Panc1 (cell line): ENCODE measurements around the gene EFTUD2. TPM values are rescaled to one million over a fixed set of nuclear protein-coding genes. Genes with fewer than 3 reads are reported as not detected.

ENCODE experiments used
- ATAC-seq: fragments of 200-7000 bp; cut with Tn5 transposase; 2 replicates; pipeline ENCODE4 v1.9.1; 2020; ENCODE audit warnings: mild to moderate bottlenecking, moderate library complexity
- BruUV-seq: library from RNA; stranded (reverse); fragments of 400-500 nt; replicated peaks from 2 replicates; lab custom pipeline; 2021; lab: Mats Ljungman, UMichigan
- CTCF ChIA-PET: fragments of 300-600 bp; sonication (Branson Sonifier 250); formaldehyde crosslinking; loops from one replicate; lab custom pipeline; 2022; ENCODE audit warnings: antibody characterized with exemption; lab: Charles Lee
- POLR2A ChIA-PET: fragments of 300-600 bp; sonication (Branson Sonifier 250); formaldehyde crosslinking; loops from one replicate; lab custom pipeline; 2022; ENCODE audit warnings: antibody characterized with exemption; lab: Charles Lee
- DNase-seq: peaks from one replicate; pipeline ENCODE4 v3.0.0-alpha.2; 2010; ENCODE audit warnings: low read depth, low spot score
- H3K27ac ChIP-seq: 2 replicates; pipeline ENCODE4 v1.5.1; 2011; ENCODE audit warnings: mild to moderate bottlenecking, low read length, inconsistent platforms
- H3K27me3 ChIP-seq: fragments of 200-500 bp; sonication (Bioruptor generic); 2 replicates; pipeline ENCODE4 v1.6.0; 2014; ENCODE audit warnings: low read length, inconsistent platforms; ENCODE audit not compliant: control insufficient read depth, insufficient read depth
- H3K36me3 ChIP-seq: fragments of 200-500 bp; sonication (Bioruptor generic); 2 replicates; pipeline ENCODE4 v1.5.1; 2014; ENCODE audit warnings: inconsistent platforms, mild to moderate bottlenecking, low read length, moderate library complexity; ENCODE audit not compliant: control insufficient read depth, insufficient read depth
- H3K4me1 ChIP-seq: 2 replicates; pipeline ENCODE4 v1.5.1; 2011; ENCODE audit warnings: inconsistent platforms, mild to moderate bottlenecking, low read length, moderate library complexity; ENCODE audit not compliant: control insufficient read depth, insufficient read depth
- H3K4me3 ChIP-seq, 2 experiments: 2 replicates each; pipeline ENCODE4 v1.5.1; 2011 to 2012; ENCODE audit warnings: low read depth in 2 of 2, low read length in 2 of 2, mild to moderate bottlenecking in 2 of 2, inconsistent platforms in 1 of 2, moderate library complexity in 1 of 2
- H3K9me3 ChIP-seq: fragments of 200-500 bp; sonication (Bioruptor generic); 2 replicates; pipeline ENCODE4 v1.5.1; 2014; ENCODE audit warnings: low read depth, mild to moderate bottlenecking, inconsistent platforms, low read length, moderate library complexity; ENCODE audit not compliant: control insufficient read depth, insufficient read depth
- POLR2AphosphoS5 ChIP-seq: IDR thresholded peaks from 2 replicates; pipeline ENCODE4 v1.6.1; 2012; ENCODE audit warnings: mild to moderate bottlenecking, low read depth, low read length, moderate library complexity
- SIN3A ChIP-seq: IDR thresholded peaks from 2 replicates; pipeline ENCODE4 v1.6.1; 2012; ENCODE audit warnings: low read depth, mild to moderate bottlenecking, low read length, moderate library complexity, borderline replicate concordance; ENCODE audit not compliant: insufficient read depth
- TCF7L2 ChIP-seq: IDR thresholded peaks from 2 replicates; pipeline ENCODE4 v1.6.1; 2011; ENCODE audit warnings: mild to moderate bottlenecking, low read depth, low read length, inconsistent platforms
- in situ Hi-C: cut with HindIII; loops from 2 replicates; pipeline ENCODE4 v1.10.0; 2016; ENCODE audit warnings: low sequenced_read_pairs, low pct_unique_long_range_greater_than_20kb
- intact Hi-C: fragments of 100-400 bp; cut with micrococcal nuclease; formaldehyde crosslinking; loops from one replicate; pipeline ENCODE4 v1.10.0; 2022; ENCODE audit not compliant: unreplicated experiment
- total RNA-seq: library from RNA; stranded (reverse); gene quantifications from one replicate; pipeline ENCODE4 v1.2.1, GENCODE V29; 2021; ENCODE audit not compliant: unreplicated experiment
- TF ChIP-seq, protein P1 (sequence below), 2 experiments: IDR thresholded peaks; 2 replicates each; pipeline ENCODE4 v1.6.1; 2011 to 2012; ENCODE audit warnings: low read depth in 2 of 2, control low read depth in 1 of 2, low read length in 1 of 2, mild to moderate bottlenecking in 1 of 2, moderate library complexity in 1 of 2; ENCODE audit not compliant: insufficient read depth in 1 of 2
- TF ChIP-seq, protein P2 (sequence below): fragments of 450-650 bp; IDR thresholded peaks from 2 replicates; pipeline ENCODE4 v1.5.1; 2017; ENCODE audit warnings: mild to moderate bottlenecking

EFTUD2 gene
- total RNA-seq, 1 experiment from 2014 or later, result 98.0 TPM

GRCh38 chr17:44942456-44942855, 43.2 kb upstream of the EFTUD2 start:
- CTCF ChIA-PET, result no interaction called here
- no TSS peak for BruUV-seq
- in situ Hi-C loops (no loop called here), intact Hi-C loops (no loop called here)
- peak overlapping the region; percentile 39; the same call in 1 of the 2 replicates for H3K27ac ChIP-seq
- no peaks in the 10 kb centered on the region for H3K9me3 ChIP-seq
- peaks cover 12% of the 10 kb centered on the region for H3K4me1 ChIP-seq
- H3K4me3 ChIP-seq, result no peak overlapping the region
- DNase-seq (no peak), ATAC-seq (no peak)
- no peaks in the 10 kb centered on the region for H3K27me3 ChIP-seq
- peaks cover 5% of the 10 kb centered on the region for H3K36me3 ChIP-seq
- TF ChIP-seq, protein P1, sequence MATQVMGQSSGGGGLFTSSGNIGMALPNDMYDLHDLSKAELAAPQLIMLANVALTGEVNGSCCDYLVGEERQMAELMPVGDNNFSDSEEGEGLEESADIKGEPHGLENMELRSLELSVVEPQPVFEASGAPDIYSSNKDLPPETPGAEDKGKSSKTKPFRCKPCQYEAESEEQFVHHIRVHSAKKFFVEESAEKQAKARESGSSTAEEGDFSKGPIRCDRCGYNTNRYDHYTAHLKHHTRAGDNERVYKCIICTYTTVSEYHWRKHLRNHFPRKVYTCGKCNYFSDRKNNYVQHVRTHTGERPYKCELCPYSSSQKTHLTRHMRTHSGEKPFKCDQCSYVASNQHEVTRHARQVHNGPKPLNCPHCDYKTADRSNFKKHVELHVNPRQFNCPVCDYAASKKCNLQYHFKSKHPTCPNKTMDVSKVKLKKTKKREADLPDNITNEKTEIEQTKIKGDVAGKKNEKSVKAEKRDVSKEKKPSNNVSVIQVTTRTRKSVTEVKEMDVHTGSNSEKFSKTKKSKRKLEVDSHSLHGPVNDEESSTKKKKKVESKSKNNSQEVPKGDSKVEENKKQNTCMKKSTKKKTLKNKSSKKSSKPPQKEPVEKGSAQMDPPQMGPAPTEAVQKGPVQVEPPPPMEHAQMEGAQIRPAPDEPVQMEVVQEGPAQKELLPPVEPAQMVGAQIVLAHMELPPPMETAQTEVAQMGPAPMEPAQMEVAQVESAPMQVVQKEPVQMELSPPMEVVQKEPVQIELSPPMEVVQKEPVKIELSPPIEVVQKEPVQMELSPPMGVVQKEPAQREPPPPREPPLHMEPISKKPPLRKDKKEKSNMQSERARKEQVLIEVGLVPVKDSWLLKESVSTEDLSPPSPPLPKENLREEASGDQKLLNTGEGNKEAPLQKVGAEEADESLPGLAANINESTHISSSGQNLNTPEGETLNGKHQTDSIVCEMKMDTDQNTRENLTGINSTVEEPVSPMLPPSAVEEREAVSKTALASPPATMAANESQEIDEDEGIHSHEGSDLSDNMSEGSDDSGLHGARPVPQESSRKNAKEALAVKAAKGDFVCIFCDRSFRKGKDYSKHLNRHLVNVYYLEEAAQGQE (IDR thresholded peaks at IDR 0.05; ENCODE audit: insufficient read depth in 1 of 2, low read depth in 2 of 2, low read length in 1 of 2), result no peak
- no peak for TF ChIP-seq TCF7L2
- TF ChIP-seq SIN3A, result no peak
- POLR2A ChIA-PET, result no interaction called here

GRCh38 chr17:44941712-44942331, 42.6 kb upstream of the EFTUD2 start:
- DNase-seq (no peak), ATAC-seq (0 out of 2 replicates have a peak, but pooled peaks have one; percentile 39)
- Histone ChIP-seq H3K9me3 (no peaks in the 10 kb centered on the region), H3K27ac (peak overlapping the region; percentile 39; the same call in 1 of the 2 replicates), H3K27me3 (no peaks in the 10 kb centered on the region), H3K36me3 (peaks cover 5% of the 10 kb centered on the region), H3K4me3 (no peak overlapping the region), H3K4me1 (peaks cover 12% of the 10 kb centered on the region)
- intact Hi-C loops (no loop called here), in situ Hi-C loops (no loop called here)
- CTCF ChIA-PET, result no interaction called here
- POLR2A ChIA-PET, result no interaction called here
- no TSS peak for BruUV-seq
- TF ChIP-seq, protein P1 (IDR thresholded peaks at IDR 0.05; ENCODE audit: insufficient read depth in 1 of 2, low read depth in 2 of 2, low read length in 1 of 2), result no peak
- TF ChIP-seq POLR2AphosphoS5 (no peak), SIN3A (no peak), TCF7L2 (no peak)
- TF ChIP-seq, protein P2, sequence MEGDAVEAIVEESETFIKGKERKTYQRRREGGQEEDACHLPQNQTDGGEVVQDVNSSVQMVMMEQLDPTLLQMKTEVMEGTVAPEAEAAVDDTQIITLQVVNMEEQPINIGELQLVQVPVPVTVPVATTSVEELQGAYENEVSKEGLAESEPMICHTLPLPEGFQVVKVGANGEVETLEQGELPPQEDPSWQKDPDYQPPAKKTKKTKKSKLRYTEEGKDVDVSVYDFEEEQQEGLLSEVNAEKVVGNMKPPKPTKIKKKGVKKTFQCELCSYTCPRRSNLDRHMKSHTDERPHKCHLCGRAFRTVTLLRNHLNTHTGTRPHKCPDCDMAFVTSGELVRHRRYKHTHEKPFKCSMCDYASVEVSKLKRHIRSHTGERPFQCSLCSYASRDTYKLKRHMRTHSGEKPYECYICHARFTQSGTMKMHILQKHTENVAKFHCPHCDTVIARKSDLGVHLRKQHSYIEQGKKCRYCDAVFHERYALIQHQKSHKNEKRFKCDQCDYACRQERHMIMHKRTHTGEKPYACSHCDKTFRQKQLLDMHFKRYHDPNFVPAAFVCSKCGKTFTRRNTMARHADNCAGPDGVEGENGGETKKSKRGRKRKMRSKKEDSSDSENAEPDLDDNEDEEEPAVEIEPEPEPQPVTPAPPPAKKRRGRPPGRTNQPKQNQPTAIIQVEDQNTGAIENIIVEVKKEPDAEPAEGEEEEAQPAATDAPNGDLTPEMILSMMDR, result no peak
